ENCODE measurements around the gene ACTR2. TPM values are rescaled to one million over a fixed set of nuclear protein-coding genes. Genes with fewer than 3 reads are reported as not detected.

Gene ACTR2
- total and polyA plus RNA-seq, 11 donors: 28.2 to 216 (median 109) TPM

DNA sequence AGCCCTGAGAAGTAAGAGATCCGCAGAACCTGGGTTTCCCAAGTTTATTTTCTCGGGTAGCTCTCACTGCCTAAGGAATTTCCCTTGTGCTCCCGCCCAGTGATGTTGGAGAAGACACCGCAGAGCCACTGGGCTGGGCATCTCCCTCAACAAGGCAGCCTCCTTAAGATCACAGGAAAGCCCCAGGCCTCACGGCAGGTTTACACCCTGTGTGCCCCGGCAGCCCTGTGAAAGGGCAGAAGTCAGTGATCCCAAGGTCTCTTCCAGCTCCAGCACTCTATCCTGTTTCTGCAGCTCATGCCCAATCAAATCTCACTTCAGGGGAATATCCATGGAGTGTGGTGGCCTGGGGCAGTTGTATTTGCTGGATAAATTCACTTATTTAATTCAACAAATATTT lies 66.5 kb downstream of the ACTR2 start:
- Histone ChIP-seq H3K27me3 (peaks cover 0 to 7% (median 0%) of the 10 kb centered on the region in 9 donors), H3K9me3 (no peaks in the 10 kb centered on the region), H3K27ac (no peak overlapping the region), H3K4me3 (no peak overlapping the region), H3K36me3 (no peaks in the 10 kb centered on the region), H3K4me1 (peaks cover 0 to 26% (median 13%) of the 10 kb centered on the region in 12 donors)
- peak in 1 of 5 donors; percentile 18 for DNase-seq
- intact Hi-C loops (cut with DNase I): no loop called here
- 77 to 81% (median 79%) methylated on average over 6 of the region's 6 CpGs for WGBS, 4 donors
- no peak for ATAC-seq
- TF ChIP-seq, protein P1, sequence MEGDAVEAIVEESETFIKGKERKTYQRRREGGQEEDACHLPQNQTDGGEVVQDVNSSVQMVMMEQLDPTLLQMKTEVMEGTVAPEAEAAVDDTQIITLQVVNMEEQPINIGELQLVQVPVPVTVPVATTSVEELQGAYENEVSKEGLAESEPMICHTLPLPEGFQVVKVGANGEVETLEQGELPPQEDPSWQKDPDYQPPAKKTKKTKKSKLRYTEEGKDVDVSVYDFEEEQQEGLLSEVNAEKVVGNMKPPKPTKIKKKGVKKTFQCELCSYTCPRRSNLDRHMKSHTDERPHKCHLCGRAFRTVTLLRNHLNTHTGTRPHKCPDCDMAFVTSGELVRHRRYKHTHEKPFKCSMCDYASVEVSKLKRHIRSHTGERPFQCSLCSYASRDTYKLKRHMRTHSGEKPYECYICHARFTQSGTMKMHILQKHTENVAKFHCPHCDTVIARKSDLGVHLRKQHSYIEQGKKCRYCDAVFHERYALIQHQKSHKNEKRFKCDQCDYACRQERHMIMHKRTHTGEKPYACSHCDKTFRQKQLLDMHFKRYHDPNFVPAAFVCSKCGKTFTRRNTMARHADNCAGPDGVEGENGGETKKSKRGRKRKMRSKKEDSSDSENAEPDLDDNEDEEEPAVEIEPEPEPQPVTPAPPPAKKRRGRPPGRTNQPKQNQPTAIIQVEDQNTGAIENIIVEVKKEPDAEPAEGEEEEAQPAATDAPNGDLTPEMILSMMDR (IDR thresholded peaks at IDR 0.05): no peak

- Histone ChIP-seq H3K36me3 (no peaks in the 10 kb centered on the region), H3K4me3 (no peak overlapping the region), H3K9me3 (no peaks in the 10 kb centered on the region), H3K27me3 (peaks cover 0 to 7% (median 0%) of the 10 kb centered on the region in 9 donors), H3K4me1 (peaks cover 0 to 30% (median 18%) of the 10 kb centered on the region in 12 donors), H3K27ac (no peak overlapping the region)
- 53 to 65% (median 59%) methylated on average over 6 of the region's 6 CpGs for WGBS, 4 donors
- TF ChIP-seq, protein P1 (IDR thresholded peaks at IDR 0.05): no peak
- TF ChIP-seq POLR2A (IDR thresholded peaks at IDR 0.05): no peak
- DNase-seq: peak in 1 of 5 donors; percentile 23
- intact Hi-C loops (cut with DNase I): no loop called here
- peak in 2 of 4 donors; percentile 9 to 37 for ATAC-seq
These were observed 67.1 kb downstream of the ACTR2 start for GRCh38 chr2:65294701-65295100.

DNA sequence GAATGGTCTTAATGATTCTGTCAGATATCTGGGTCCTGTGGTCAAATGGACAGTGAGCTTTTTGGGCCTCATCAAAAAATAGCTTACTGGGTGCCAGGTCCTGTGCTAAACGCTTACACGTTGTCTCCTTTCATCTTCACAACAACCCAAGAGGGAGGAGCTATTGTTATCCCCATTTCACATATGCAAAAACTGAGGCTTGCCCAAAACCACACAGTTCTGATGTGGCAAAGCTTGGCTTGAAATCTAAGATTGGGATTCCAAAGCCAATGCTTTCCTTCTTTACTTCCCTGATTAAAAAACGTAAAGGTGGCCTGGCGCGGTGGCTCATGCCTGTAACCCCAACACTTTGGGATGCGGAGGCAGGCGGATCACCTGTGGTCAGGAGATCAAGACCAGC lies 69.3 kb downstream of the ACTR2 start:
- no peak overlapping the region for H3K27ac ChIP-seq
- H3K27me3 ChIP-seq: peaks cover 0 to 7% (median 0%) of the 10 kb centered on the region in 9 donors
- TF ChIP-seq, protein P1 (IDR thresholded peaks at IDR 0.05): no peak
- no peak for TF ChIP-seq POLR2A (IDR thresholded peaks at IDR 0.05)
- H3K4me3 ChIP-seq: no peak overlapping the region
- H3K9me3 ChIP-seq: no peaks in the 10 kb centered on the region
- DNase-seq (no peak), ATAC-seq (no peak)
- 92 to 98% (median 96%) methylated on average over 7 of the region's 7 CpGs for WGBS, 4 donors
- H3K4me1 ChIP-seq: peaks cover 5 to 49% (median 39%) of the 10 kb centered on the region in 12 donors
- no peaks in the 10 kb centered on the region for H3K36me3 ChIP-seq
- intact Hi-C loops (cut with DNase I): no loop called here

GRCh38 chr2:65297544-65297943 lies 69.9 kb downstream of the ACTR2 start:
- H3K27ac ChIP-seq: no peak overlapping the region
- H3K36me3 ChIP-seq: no peaks in the 10 kb centered on the region
- intact Hi-C loops (cut with DNase I): no loop called here
- H3K4me1 ChIP-seq: peaks cover 5 to 49% (median 36%) of the 10 kb centered on the region in 12 donors
- WGBS, 4 donors: 95 to 96% (median 95%) methylated on average over 9 of the region's 9 CpGs
- H3K27me3 ChIP-seq: peaks cover 0 to 7% (median 0%) of the 10 kb centered on the region in 9 donors
- H3K9me3 ChIP-seq: no peaks in the 10 kb centered on the region
- ATAC-seq: no peak
- TF ChIP-seq POLR2A (IDR thresholded peaks at IDR 0.05): no peak
- TF ChIP-seq, protein P1 (IDR thresholded peaks at IDR 0.05): no peak
- no peak overlapping the region for H3K4me3 ChIP-seq
- no peak for DNase-seq
